Spleen (tissue), 7 donors: ENCODE measurements around the gene RAD51B.

ENCODE experiments used
- CTCF ChIP-seq, 11 experiments: fragments of 200-600 bp in 7 of 11; fragments of 450-650 bp in 4 of 11; sonication (generic) in 4 of 11; IDR thresholded peaks in 8 of 11; conservative IDR thresholded peaks in 3 of 11; 1 replicate in 7 of 11; 2 replicates in 4 of 11; pipeline versions ENCODE4 v1.4.0 to v1.8.0; 2016 to 2021; ENCODE audit warnings: antibody characterized with exemption in 11 of 11, inconsistent platforms in 4 of 11, mild to moderate bottlenecking in 1 of 11
- POLR2AphosphoS5 ChIP-seq, 3 donors: sonication (generic); formaldehyde crosslinking; IDR thresholded peaks; one replicate each; pipeline ENCODE4 v1.5.1; 2017; ENCODE audit warnings: antibody characterized with exemption in 3 of 3
- donor health status: DM: no; HTN: no; CAD: no; lungs with moderate emphysema.
- donor health status: DM: no; HTN: no; CAD: no.
- donor health status: DM: no; HTN: no; CAD: no.

GRCh38 chr14:68081489-68081888 is 261.9 kb downstream of the RAD51B start:
- no peak for TF ChIP-seq CTCF (IDR thresholded peaks at IDR 0.05 in 8 of 11, conservative IDR thresholded peaks at IDR 0.05 in 3 of 11)
- no peak for TF ChIP-seq POLR2AphosphoS5 (IDR thresholded peaks at IDR 0.05)
